ENCODE measurements around the gene LRR1. TPM values are rescaled to one million over a fixed set of nuclear protein-coding genes. Genes with fewer than 3 reads are reported as not detected.

The LRR1 gene
- total RNA-seq, 1 experiment from 2014 or later: 34.8 TPM

GRCh38 chr14:49593016-49593415 is 5.7 kb upstream of the LRR1 start:
- no TSS peak for BruUV-seq (replicated peaks)
- Histone ChIP-seq H3K4me3 (ENCODE audit: low read depth, low read length) (no peak overlapping the region), H3K27me3 (replicated peaks; ENCODE audit: control insufficient read depth, insufficient read depth, low read length) (no peaks in the 10 kb centered on the region), H3K9me3 (no peaks in the 10 kb centered on the region), H3K36me3 (ENCODE audit: control insufficient read depth, insufficient read depth, low read length) (no peaks in the 10 kb centered on the region), H3K4me1 (peaks cover 24% of the 10 kb centered on the region)
- Mint-ChIP-seq H3K27ac (ENCODE audit: unreplicated experiment) (no peak overlapping the region), H3K9me3 (ENCODE audit: unreplicated experiment) (no peaks in the 10 kb centered on the region), H3K27me3 (ENCODE audit: insufficient read depth, unreplicated experiment) (no peaks in the 10 kb centered on the region), H3K4me1 (ENCODE audit: low read depth, unreplicated experiment) (peaks cover 14% of the 10 kb centered on the region), H3K4me3 (ENCODE audit: unreplicated experiment) (no peak overlapping the region), H3K36me3 (ENCODE audit: insufficient read depth, unreplicated experiment) (peaks cover 6% of the 10 kb centered on the region)
- DNase-seq: no peak
- ChIA-PET POLR2A (no interaction called here), CTCF (no interaction called here)
- TF ChIP-seq CTCF (IDR thresholded peaks at IDR 0.05; ENCODE audit: insufficient read depth in 1 of 2, low read depth in 1 of 2, low read length in 1 of 2, severe bottlenecking in 1 of 2, unreplicated experiment in 1 of 2): no peak
- intact Hi-C loops (cut with micrococcal nuclease; ENCODE audit: unreplicated experiment): no loop called here

- Mint-ChIP-seq H3K9me3 (ENCODE audit: unreplicated experiment) (no peaks in the 10 kb centered on the region), H3K4me3 (ENCODE audit: unreplicated experiment) (no peak overlapping the region), H3K4me1 (ENCODE audit: low read depth, unreplicated experiment) (peaks cover 14% of the 10 kb centered on the region), H3K27ac (ENCODE audit: unreplicated experiment) (no peak overlapping the region), H3K36me3 (ENCODE audit: insufficient read depth, unreplicated experiment) (peaks cover 18% of the 10 kb centered on the region), H3K27me3 (ENCODE audit: insufficient read depth, unreplicated experiment) (no peaks in the 10 kb centered on the region)
- TF ChIP-seq CTCF (IDR thresholded peaks at IDR 0.05; ENCODE audit: insufficient read depth in 1 of 2, low read depth in 1 of 2, low read length in 1 of 2, severe bottlenecking in 1 of 2, unreplicated experiment in 1 of 2): no peak
- no peak overlapping the region for H3K4me3 ChIP-seq (ENCODE audit: low read depth, low read length)
- peak; percentile 29 to 69 for DNase-seq
- POLR2A ChIA-PET: interaction anchor here (1.8 to 2.2 kb wide), 2 partner anchors 8 to 26 kb away, joined by 11 to 13 read pairs; partner anchors contain the start of genes MGAT2, RPL36AL and RPS29
- H3K27me3 ChIP-seq (replicated peaks; ENCODE audit: control insufficient read depth, insufficient read depth, low read length): no peaks in the 10 kb centered on the region
- CTCF ChIA-PET: interaction anchor here (0.7 to 1.3 kb wide), 2 partner anchors 129 to 133 kb away, joined by 3 to 5 read pairs; no protein-coding TSS in a partner anchor
- H3K9me3 ChIP-seq: no peaks in the 10 kb centered on the region
- intact Hi-C loops (cut with micrococcal nuclease; ENCODE audit: unreplicated experiment): no loop called here
- H3K36me3 ChIP-seq (ENCODE audit: control insufficient read depth, insufficient read depth, low read length): no peaks in the 10 kb centered on the region
- peaks cover 24% of the 10 kb centered on the region for H3K4me1 ChIP-seq
- no TSS peak for BruUV-seq (replicated peaks)
Observed at GRCh38 chr14:49594347-49595091, 4.2 kb upstream of the LRR1 start.

- Histone ChIP-seq H3K27me3 (replicated peaks; ENCODE audit: control insufficient read depth, insufficient read depth, low read length) (no peaks in the 10 kb centered on the region), H3K9me3 (no peaks in the 10 kb centered on the region), H3K36me3 (ENCODE audit: control insufficient read depth, insufficient read depth, low read length) (no peaks in the 10 kb centered on the region), H3K4me3 (ENCODE audit: low read depth, low read length) (peak overlapping the region; percentile 78), H3K4me1 (peaks cover 24% of the 10 kb centered on the region)
- TF ChIP-seq CTCF (IDR thresholded peaks at IDR 0.05; ENCODE audit: insufficient read depth in 1 of 2, low read depth in 1 of 2, low read length in 1 of 2, severe bottlenecking in 1 of 2, unreplicated experiment in 1 of 2): no peak
- peak overlapping the region; percentile 97 for H3K4me3 Mint-ChIP-seq (ENCODE audit: unreplicated experiment)
- peaks cover 27% of the 10 kb centered on the region for H3K36me3 Mint-ChIP-seq (ENCODE audit: insufficient read depth, unreplicated experiment)
- no peaks in the 10 kb centered on the region for H3K9me3 Mint-ChIP-seq (ENCODE audit: unreplicated experiment)
- POLR2A ChIA-PET: interaction anchor here (1.0 to 1.8 kb wide), 3 partner anchors 12 to 22 kb away, joined by 4 to 12 read pairs (median 9); partner anchors contain the start of genes MGAT2, RPL36AL and RPS29
- peaks cover 25% of the 10 kb centered on the region for H3K4me1 Mint-ChIP-seq (ENCODE audit: low read depth, unreplicated experiment)
- H3K27me3 Mint-ChIP-seq (ENCODE audit: insufficient read depth, unreplicated experiment): no peaks in the 10 kb centered on the region
- no peak for DNase-seq
- intact Hi-C loops (cut with micrococcal nuclease; ENCODE audit: unreplicated experiment): loop anchor here (1.0 kb wide), 2 partner anchors 12 to 22 kb away; partner anchors contain the start of genes MGAT2, RPL36AL and RPS29
- CTCF ChIA-PET: interaction anchor here (1.0 kb wide), 1 partner anchor 137 kb away, joined by 3 read pairs; no protein-coding TSS in a partner anchor
- no TSS peak for BruUV-seq (replicated peaks)
- H3K27ac Mint-ChIP-seq (ENCODE audit: unreplicated experiment): peak overlapping the region; percentile 97
Observed at GRCh38 chr14:49598189-49598484, 603 bp upstream of the LRR1 start.
